ENCODE measurements around the gene ACBD4. TPM values are rescaled to one million over a fixed set of nuclear protein-coding genes. Genes with fewer than 3 reads are reported as not detected.

Gene ACBD4
- total and polyA plus RNA-seq, 2 of the 13 experiments (the other 11 are each of a cell fraction or from before 2014, with no cell fraction given), result 16.1 to 26.9 TPM

- TF ChIP-seq PITX1 (CRISPR knock-in tag; IDR thresholded peaks at IDR 0.05) (0 out of 2 replicates have a peak, but pooled peaks have one; percentile 45), EED (CRISPR knock-in tag; IDR thresholded peaks at IDR 0.05) (no peak), KDM6A (CRISPR knock-in tag; IDR thresholded peaks at IDR 0.05; ENCODE audit: low read depth) (no peak), ZBED4 (CRISPR knock-in tag; IDR thresholded peaks at IDR 0.05; ENCODE audit: borderline replicate concordance) (no peak), ZBTB20 (CRISPR knock-in tag; IDR thresholded peaks at IDR 0.05; ENCODE audit: borderline replicate concordance, low read depth) (no peak), ETV5 (CRISPR knock-in tag; IDR thresholded peaks at IDR 0.05; ENCODE audit: borderline replicate concordance) (peak; percentile 17), ZNF496 (CRISPR knock-in tag; IDR thresholded peaks at IDR 0.05; ENCODE audit: insufficient replicate concordance) (no peak), FLYWCH1 (CRISPR knock-in tag; IDR thresholded peaks at IDR 0.05) (no peak), CSRNP2 (CRISPR knock-in tag; conservative IDR thresholded peaks at IDR 0.05; ENCODE audit: low read depth) (no peak), NFIB (CRISPR knock-in tag; IDR thresholded peaks at IDR 0.05; ENCODE audit: borderline replicate concordance) (no peak), ARNT (IDR thresholded peaks at IDR 0.05) (no peak), MXD3 (CRISPR knock-in tag; IDR thresholded peaks at IDR 0.05) (no peak), RFX3 (CRISPR knock-in tag; IDR thresholded peaks at IDR 0.05) (no peak), ATF7-NPFF (CRISPR knock-in tag; IDR thresholded peaks at IDR 0.05; ENCODE audit: low read depth) (0 out of 2 replicates have a peak, but pooled peaks have one; percentile 47), ZNF777 (CRISPR knock-in tag; IDR thresholded peaks at IDR 0.05) (no peak), ZKSCAN1 (IDR thresholded peaks at IDR 0.05; ENCODE audit: low read length) (no peak), MIER3 (CRISPR knock-in tag; IDR thresholded peaks at IDR 0.05; ENCODE audit: borderline replicate concordance) (no peak; the same call in 1 of the 2 replicates), IRX3 (CRISPR knock-in tag; IDR thresholded peaks at IDR 0.05; ENCODE audit: borderline replicate concordance, low read depth) (no peak), ETV6 (CRISPR knock-in tag; conservative IDR thresholded peaks at IDR 0.05) (no peak), BATF2 (CRISPR knock-in tag; IDR thresholded peaks at IDR 0.05) (no peak), SRSF4 (IDR thresholded peaks at IDR 0.05; ENCODE audit: low read depth, low read length, poor library complexity, severe bottlenecking) (no peak), ZFX (CRISPR knock-in tag; IDR thresholded peaks at IDR 0.05; ENCODE audit: low read depth) (peak; percentile 31; the same call in 1 of the 2 replicates), ZMAT3 (CRISPR knock-in tag; conservative IDR thresholded peaks at IDR 0.05) (no peak), MYNN (CRISPR knock-in tag; IDR thresholded peaks at IDR 0.05; ENCODE audit: low read depth) (no peak)
Measured at GRCh38 chr17:45098869-45099616, 36.4 kb upstream of the ACBD4 start (continued).
